ENCODE results near the gene FRK.

Gene FRK

DNA sequence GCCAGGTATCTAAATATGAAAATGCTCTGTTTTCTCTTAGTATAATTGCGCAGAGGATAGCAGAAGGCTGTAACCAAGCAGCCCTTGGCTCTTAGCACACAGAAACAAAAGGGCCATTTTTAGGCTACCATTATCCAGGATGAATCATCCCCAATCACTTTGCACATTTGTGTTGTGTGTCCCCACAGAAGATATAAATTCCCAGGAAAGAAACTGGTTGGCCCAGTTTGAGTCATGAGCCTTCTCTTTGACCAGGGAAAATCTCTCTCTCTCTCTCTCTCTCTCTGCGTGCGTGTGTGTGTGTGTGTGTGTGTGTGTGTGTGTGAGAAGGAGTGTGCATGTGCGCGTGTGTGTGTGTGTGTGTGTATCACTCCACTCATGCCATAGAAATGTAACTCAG lies 178.5 kb downstream of the FRK start:
- DNase-seq, result no peak

Data from activated naive CD4-positive, alpha-beta T cell treated with anti-CD3 and anti-CD28 coated beads, Interleukin-2, amount 50 U/mL, for 16 hours (primary cell).